Measurements from ENCODE around the gene DPH6. TPM values are rescaled to one million over a fixed set of nuclear protein-coding genes. Genes with fewer than 3 reads are reported as not detected.

DPH6 gene
- total and polyA plus RNA-seq, 3 experiments from 2014 or later = 9.6 to 17.0 (median 11.4) TPM

DNA sequence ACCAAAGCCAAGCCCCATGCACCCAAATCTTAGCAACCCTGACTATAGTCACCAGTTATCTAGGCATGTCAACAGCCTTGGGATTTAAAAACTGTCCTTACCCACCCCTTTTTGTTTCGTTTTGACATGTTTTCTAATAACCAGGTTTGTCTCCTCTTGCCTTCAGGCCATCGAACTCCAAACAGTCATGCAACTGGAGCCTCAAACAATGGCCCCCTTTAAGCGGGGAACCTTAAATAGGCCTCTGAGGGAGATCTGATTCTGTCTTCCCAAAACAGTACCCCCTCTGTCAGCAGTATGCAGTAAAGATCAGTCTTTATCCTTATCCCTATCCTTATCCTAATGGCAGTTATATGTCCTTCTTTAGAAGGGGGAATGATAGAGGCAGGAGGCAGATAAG lies 105.7 kb downstream of the DPH6 start:
- H3K4me1 ChIP-seq (ENCODE audit: insufficient read depth, low read length) = no peaks in the 10 kb centered on the region
- Mint-ChIP-seq H3K4me1 (no peaks in the 10 kb centered on the region), H3K36me3 (peaks cover 9 to 41% (median 17%) of the 10 kb centered on the region in 3 donors), H3K27me3 (peaks cover 0 to 2% of the 10 kb centered on the region in 2 donors), H3K4me3 (no peak overlapping the region), H3K9me3 (peaks cover 0 to 4% (median 2%) of the 10 kb centered on the region in 5 donors), H3K27ac (no peak overlapping the region)
- no peaks in the 10 kb centered on the region for H3K9me3 ChIP-seq (ENCODE audit: low read length)
- H3K27me3 ChIP-seq (ENCODE audit: insufficient read depth, low read length, poor library complexity, severe bottlenecking) = no peaks in the 10 kb centered on the region
- CTCF ChIA-PET = no interaction called here
- H3K36me3 ChIP-seq (ENCODE audit: insufficient read depth, low read length) = no peaks in the 10 kb centered on the region
- H3K27ac ChIP-seq (ENCODE audit: low read depth, low read length) = no peak overlapping the region
- no peak overlapping the region for H3K4me3 ChIP-seq (ENCODE audit: low read length)
- POLR2A ChIA-PET = no interaction called here
- DNase-seq = no peak

DNA sequence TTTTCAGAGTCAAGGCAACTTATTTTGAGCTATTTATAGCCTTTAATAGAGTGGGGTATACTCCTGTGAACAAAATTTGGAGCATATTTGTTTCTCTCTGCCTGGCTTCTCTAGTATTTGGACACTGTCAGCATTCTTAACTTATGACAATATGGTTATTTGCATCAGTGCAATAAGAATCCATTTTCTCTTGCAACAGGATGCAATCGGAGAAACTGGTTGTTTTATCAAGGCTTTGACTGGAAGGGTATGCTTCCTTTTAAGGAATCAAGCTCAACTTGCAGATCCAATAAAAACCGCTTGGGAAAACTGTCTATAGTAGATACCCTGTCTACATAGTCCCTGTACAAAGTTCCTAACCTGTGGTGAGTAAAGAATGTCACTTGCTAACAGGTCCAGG lies 106.7 kb downstream of the DPH6 start:
- no peak overlapping the region for H3K27ac Mint-ChIP-seq
- no peaks in the 10 kb centered on the region for H3K4me1 Mint-ChIP-seq

DNA sequence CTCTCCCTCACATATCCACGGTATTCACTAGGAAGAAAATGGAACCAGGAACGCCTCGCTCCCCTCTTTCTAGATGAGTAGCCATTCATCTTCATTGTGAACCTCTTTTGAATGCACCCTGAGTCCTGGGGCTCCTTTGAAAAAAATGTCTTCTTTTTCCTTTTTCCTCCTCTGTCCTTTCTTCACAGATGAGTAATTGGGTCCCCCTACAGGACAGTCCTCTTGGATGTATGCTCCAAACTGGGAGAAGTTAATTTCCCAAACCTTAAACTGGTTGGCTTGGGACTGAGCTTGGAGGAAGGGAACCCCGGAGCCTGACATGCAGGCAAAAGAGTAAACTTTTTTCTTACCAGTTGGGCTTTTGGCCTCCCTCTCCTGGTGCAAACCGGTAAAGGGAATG lies 108.8 kb downstream of the DPH6 start:
- no peak overlapping the region for H3K4me3 Mint-ChIP-seq
- H3K27ac Mint-ChIP-seq = no peak overlapping the region
- H3K27me3 ChIP-seq (ENCODE audit: insufficient read depth, low read length, poor library complexity, severe bottlenecking) = no peaks in the 10 kb centered on the region
- H3K9me3 ChIP-seq (ENCODE audit: low read length) = no peaks in the 10 kb centered on the region
- no peak for DNase-seq
- H3K9me3 Mint-ChIP-seq = peaks cover 0 to 4% (median 2%) of the 10 kb centered on the region in 5 donors
- ChIA-PET CTCF (no interaction called here), POLR2A (no interaction called here)
- H3K4me1 ChIP-seq (ENCODE audit: insufficient read depth, low read length) = no peaks in the 10 kb centered on the region
- peaks cover 9 to 41% (median 17%) of the 10 kb centered on the region in 3 donors for H3K36me3 Mint-ChIP-seq
- no peaks in the 10 kb centered on the region for H3K36me3 ChIP-seq (ENCODE audit: insufficient read depth, low read length)
- no peaks in the 10 kb centered on the region for H3K4me1 Mint-ChIP-seq
- H3K27me3 Mint-ChIP-seq = peaks cover 0 to 2% of the 10 kb centered on the region in 2 donors
- H3K4me3 ChIP-seq (ENCODE audit: low read length) = no peak overlapping the region
- no peak overlapping the region for H3K27ac ChIP-seq (ENCODE audit: low read depth, low read length)

More for the DNA sequence above, 106.7 kb downstream of the DPH6 start:
- Mint-ChIP-seq H3K4me3 (no peak overlapping the region), H3K36me3 (peaks cover 9 to 41% (median 17%) of the 10 kb centered on the region in 3 donors), H3K27me3 (peaks cover 0 to 2% of the 10 kb centered on the region in 2 donors), H3K9me3 (peaks cover 0 to 4% (median 2%) of the 10 kb centered on the region in 5 donors)
- no peak for DNase-seq
- ChIA-PET POLR2A (no interaction called here), CTCF (no interaction called here)
- Histone ChIP-seq H3K4me1 (ENCODE audit: insufficient read depth, low read length) (no peaks in the 10 kb centered on the region), H3K9me3 (ENCODE audit: low read length) (no peaks in the 10 kb centered on the region), H3K36me3 (ENCODE audit: insufficient read depth, low read length) (no peaks in the 10 kb centered on the region), H3K27me3 (ENCODE audit: insufficient read depth, low read length, poor library complexity, severe bottlenecking) (no peaks in the 10 kb centered on the region), H3K4me3 (ENCODE audit: low read length) (no peak overlapping the region), H3K27ac (ENCODE audit: low read depth, low read length) (no peak overlapping the region)

DNA sequence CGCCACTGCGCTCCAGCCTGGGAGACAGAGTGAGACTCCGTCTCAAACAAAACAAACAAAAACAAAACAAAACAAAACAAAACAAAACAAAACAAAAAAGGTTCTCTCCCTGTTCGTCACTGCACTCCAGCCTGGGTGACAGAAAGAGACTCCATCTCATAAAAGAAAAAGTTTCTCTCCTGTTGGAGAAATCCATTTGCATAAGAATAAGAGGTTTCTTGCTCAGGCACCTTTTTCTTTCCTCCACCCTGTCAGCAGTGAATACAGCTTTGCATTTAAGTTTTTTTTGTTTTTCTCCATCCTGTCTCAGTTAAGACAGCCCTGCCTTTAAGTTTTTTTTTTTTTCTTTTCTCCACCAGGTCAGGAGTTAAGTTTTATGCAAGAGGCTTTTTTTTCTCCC lies 109.5 kb downstream of the DPH6 start:
- Mint-ChIP-seq H3K36me3 (peaks cover 8 to 36% (median 15%) of the 10 kb centered on the region in 3 donors), H3K4me1 (no peaks in the 10 kb centered on the region), H3K27ac (no peak overlapping the region), H3K27me3 (peaks cover 0 to 2% of the 10 kb centered on the region in 2 donors), H3K4me3 (no peak overlapping the region), H3K9me3 (peaks cover 0 to 4% (median 2%) of the 10 kb centered on the region in 5 donors)
- Histone ChIP-seq H3K9me3 (ENCODE audit: low read length) (no peaks in the 10 kb centered on the region), H3K4me1 (ENCODE audit: insufficient read depth, low read length) (no peaks in the 10 kb centered on the region), H3K36me3 (ENCODE audit: insufficient read depth, low read length) (no peaks in the 10 kb centered on the region), H3K4me3 (ENCODE audit: low read length) (no peak overlapping the region), H3K27ac (ENCODE audit: low read depth, low read length) (no peak overlapping the region), H3K27me3 (ENCODE audit: insufficient read depth, low read length, poor library complexity, severe bottlenecking) (no peaks in the 10 kb centered on the region)
- CTCF ChIA-PET = no interaction called here
- no peak for DNase-seq
- POLR2A ChIA-PET = interaction anchor here (0.6 kb wide), 1 partner anchor 600 kb away, joined by 15 read pairs; no protein-coding TSS in a partner anchor

DNA sequence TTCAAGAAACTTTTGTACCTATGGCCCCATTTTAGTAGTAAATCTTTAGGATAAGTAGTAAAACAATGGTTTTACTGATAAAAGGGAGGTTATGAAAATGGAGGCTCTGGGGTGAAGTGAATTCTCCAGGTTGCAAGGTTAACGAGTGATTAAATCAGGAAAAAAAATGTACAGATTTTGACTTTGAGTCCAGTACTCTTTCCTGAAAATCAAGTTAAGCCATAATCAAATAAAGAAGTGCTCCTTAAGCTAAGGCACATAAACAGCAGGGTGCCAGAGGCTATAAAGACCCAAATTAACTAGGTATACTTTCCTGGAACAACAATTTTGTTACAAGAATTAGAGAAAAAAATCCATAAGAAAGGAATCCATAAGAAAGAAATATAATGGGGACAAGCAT lies 114.7 kb downstream of the DPH6 start:
- Mint-ChIP-seq H3K9me3 (no peaks in the 10 kb centered on the region), H3K27me3 (no peaks in the 10 kb centered on the region), H3K36me3 (peaks cover 5 to 9% (median 7%) of the 10 kb centered on the region in 3 donors), H3K4me1 (no peaks in the 10 kb centered on the region), H3K27ac (no peak overlapping the region), H3K4me3 (no peak overlapping the region)
- Histone ChIP-seq H3K27ac (ENCODE audit: low read depth, low read length) (no peak overlapping the region), H3K4me3 (ENCODE audit: low read length) (no peak overlapping the region), H3K36me3 (ENCODE audit: insufficient read depth, low read length) (no peaks in the 10 kb centered on the region), H3K4me1 (ENCODE audit: insufficient read depth, low read length) (no peaks in the 10 kb centered on the region), H3K27me3 (ENCODE audit: insufficient read depth, low read length, poor library complexity, severe bottlenecking) (no peaks in the 10 kb centered on the region), H3K9me3 (ENCODE audit: low read length) (no peaks in the 10 kb centered on the region)
- ChIA-PET CTCF (no interaction called here), POLR2A (no interaction called here)
- no peak for DNase-seq

DNA sequence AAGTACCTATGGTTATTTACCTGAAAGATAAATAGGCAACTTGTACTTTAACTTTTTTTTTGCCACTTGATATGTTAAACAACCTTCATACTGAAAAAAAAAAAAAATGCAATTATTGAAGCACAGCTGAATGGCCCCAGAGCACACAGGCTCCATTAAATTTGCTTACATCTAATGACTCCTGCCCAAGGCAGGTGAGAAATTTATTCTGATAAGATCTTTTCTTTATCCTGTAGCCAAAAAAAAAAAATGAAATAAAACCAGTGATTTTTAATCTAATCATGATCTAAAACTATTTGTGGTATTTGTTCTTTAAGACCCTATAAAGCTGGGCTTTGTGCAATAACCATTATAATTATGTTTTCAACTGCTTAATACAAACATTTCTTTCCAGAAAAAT lies 115.7 kb downstream of the DPH6 start:
- no peak overlapping the region for H3K27ac ChIP-seq (ENCODE audit: low read depth, low read length)
- no peaks in the 10 kb centered on the region for H3K9me3 Mint-ChIP-seq
- H3K27me3 Mint-ChIP-seq = no peaks in the 10 kb centered on the region
- POLR2A ChIA-PET = no interaction called here
- H3K4me1 ChIP-seq (ENCODE audit: insufficient read depth, low read length) = no peaks in the 10 kb centered on the region
- H3K27me3 ChIP-seq (ENCODE audit: insufficient read depth, low read length, poor library complexity, severe bottlenecking) = no peaks in the 10 kb centered on the region
- H3K4me3 ChIP-seq (ENCODE audit: low read length) = no peak overlapping the region
- no peaks in the 10 kb centered on the region for H3K4me1 Mint-ChIP-seq
- no peak for DNase-seq
- H3K9me3 ChIP-seq (ENCODE audit: low read length) = no peaks in the 10 kb centered on the region
- H3K27ac Mint-ChIP-seq = no peak overlapping the region
- no peaks in the 10 kb centered on the region for H3K36me3 ChIP-seq (ENCODE audit: insufficient read depth, low read length)
- peaks cover 5% of the 10 kb centered on the region in 3 donors for H3K36me3 Mint-ChIP-seq
- H3K4me3 Mint-ChIP-seq = no peak overlapping the region
- CTCF ChIA-PET = no interaction called here

DNA sequence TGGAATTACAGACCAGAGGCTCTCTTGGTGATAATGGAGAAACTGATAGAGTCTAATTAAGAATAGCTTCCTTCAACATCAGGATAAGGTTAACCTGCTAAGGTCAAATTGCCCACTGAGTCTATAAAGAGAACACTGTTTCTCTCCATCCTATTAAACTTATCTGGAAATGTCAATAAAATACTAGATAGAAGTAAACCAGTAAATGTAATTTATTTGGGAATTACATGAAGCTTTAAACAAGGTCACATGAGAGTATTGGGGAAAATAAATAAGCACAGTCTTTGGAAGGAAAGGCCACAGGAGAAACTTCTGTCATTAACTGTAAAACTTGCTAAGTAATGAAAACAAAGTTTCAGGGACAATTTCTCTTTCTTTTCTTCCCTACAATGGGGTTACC lies 118.5 kb downstream of the DPH6 start:
- H3K4me1 ChIP-seq (ENCODE audit: insufficient read depth, low read length) = no peaks in the 10 kb centered on the region
- no peaks in the 10 kb centered on the region for H3K27me3 ChIP-seq (ENCODE audit: insufficient read depth, low read length, poor library complexity, severe bottlenecking)
- no peak overlapping the region for H3K27ac Mint-ChIP-seq
- peaks cover 0 to 4% (median 3%) of the 10 kb centered on the region in 5 donors for H3K9me3 Mint-ChIP-seq
- H3K4me3 Mint-ChIP-seq = no peak overlapping the region
- H3K36me3 ChIP-seq (ENCODE audit: insufficient read depth, low read length) = no peaks in the 10 kb centered on the region
- H3K36me3 Mint-ChIP-seq = peaks cover 5 to 16% (median 6%) of the 10 kb centered on the region in 3 donors
- ChIA-PET POLR2A (no interaction called here), CTCF (no interaction called here)
- DNase-seq = no peak
- H3K27me3 Mint-ChIP-seq = no peaks in the 10 kb centered on the region
- H3K9me3 ChIP-seq (ENCODE audit: low read length) = no peaks in the 10 kb centered on the region
- no peak overlapping the region for H3K4me3 ChIP-seq (ENCODE audit: low read length)
- no peaks in the 10 kb centered on the region for H3K4me1 Mint-ChIP-seq
- H3K27ac ChIP-seq (ENCODE audit: low read depth, low read length) = no peak overlapping the region

DNA sequence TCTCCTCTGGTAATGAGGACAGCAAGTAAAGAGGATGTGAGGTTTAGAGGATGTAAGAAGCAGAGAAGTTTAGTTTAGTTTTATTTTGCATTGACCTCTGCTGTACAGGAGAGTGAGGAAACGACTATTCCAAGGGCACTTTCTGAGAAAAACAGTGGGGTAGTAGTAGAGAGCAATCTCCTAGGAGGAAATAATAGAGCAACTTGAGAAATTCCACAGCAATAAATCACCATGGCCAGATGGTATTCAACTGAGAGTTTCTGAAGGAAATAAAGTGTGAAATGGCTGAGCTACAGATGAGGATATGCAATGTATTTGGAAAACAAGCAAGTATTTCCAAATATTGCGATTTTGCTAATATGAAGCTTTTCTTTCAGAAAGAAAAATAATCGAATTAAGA lies 118.9 kb downstream of the DPH6 start:
- Mint-ChIP-seq H3K36me3 (peaks cover 5 to 16% (median 6%) of the 10 kb centered on the region in 3 donors), H3K9me3 (peaks cover 0 to 4% (median 3%) of the 10 kb centered on the region in 5 donors), H3K4me1 (no peaks in the 10 kb centered on the region), H3K27ac (no peak overlapping the region), H3K4me3 (no peak overlapping the region), H3K27me3 (no peaks in the 10 kb centered on the region)
- CTCF ChIA-PET = no interaction called here
- H3K4me3 ChIP-seq (ENCODE audit: low read length) = no peak overlapping the region
- DNase-seq = no peak
- H3K4me1 ChIP-seq (ENCODE audit: insufficient read depth, low read length) = no peaks in the 10 kb centered on the region
- H3K27me3 ChIP-seq (ENCODE audit: insufficient read depth, low read length, poor library complexity, severe bottlenecking) = no peaks in the 10 kb centered on the region
- H3K36me3 ChIP-seq (ENCODE audit: insufficient read depth, low read length) = no peaks in the 10 kb centered on the region
- H3K27ac ChIP-seq (ENCODE audit: low read depth, low read length) = no peak overlapping the region
- H3K9me3 ChIP-seq (ENCODE audit: low read length) = no peaks in the 10 kb centered on the region
- POLR2A ChIA-PET = no interaction called here

DNA sequence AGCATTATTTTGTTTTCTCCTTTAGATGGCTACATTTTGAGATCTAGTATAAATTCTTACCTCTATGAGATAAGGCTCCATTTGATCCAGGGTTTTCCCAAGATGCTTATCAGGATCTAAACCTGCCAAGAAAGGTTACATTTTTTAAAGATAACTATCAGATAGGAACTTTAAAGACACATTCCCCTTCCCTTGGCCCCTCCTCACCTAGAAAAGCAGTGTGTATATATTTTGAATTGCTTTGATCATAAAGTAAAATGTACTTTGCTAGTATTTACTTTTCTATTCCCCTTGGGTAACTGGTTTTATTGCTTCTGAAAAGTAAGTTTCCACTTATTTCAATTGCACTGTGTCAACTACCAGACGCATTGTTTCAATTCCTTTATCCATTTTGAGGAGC lies 135.2 kb downstream of the DPH6 start:
- Histone ChIP-seq H3K4me1 (ENCODE audit: insufficient read depth, low read length) (no peaks in the 10 kb centered on the region), H3K27me3 (ENCODE audit: insufficient read depth, low read length, poor library complexity, severe bottlenecking) (no peaks in the 10 kb centered on the region), H3K27ac (ENCODE audit: low read depth, low read length) (no peak overlapping the region), H3K4me3 (ENCODE audit: low read length) (no peak overlapping the region), H3K36me3 (ENCODE audit: insufficient read depth, low read length) (no peaks in the 10 kb centered on the region), H3K9me3 (ENCODE audit: low read length) (no peaks in the 10 kb centered on the region)
- ChIA-PET CTCF (no interaction called here), POLR2A (no interaction called here)
- DNase-seq = no peak
- Mint-ChIP-seq H3K9me3 (no peaks in the 10 kb centered on the region), H3K36me3 (peaks cover 2 to 7% (median 2%) of the 10 kb centered on the region in 3 donors), H3K4me3 (no peak overlapping the region), H3K4me1 (no peaks in the 10 kb centered on the region), H3K27ac (no peak overlapping the region), H3K27me3 (no peaks in the 10 kb centered on the region)

All from CD8-positive, alpha-beta memory T cell (primary cell).